T47D (cell line): ENCODE results near the gene NOD1.

Experiments
- DNase-seq, 2 experiments: peaks; one replicate each; pipeline versions ENCODE4 v3.0.0 to v3.0.0-alpha.2; 2011 to 2012; ENCODE audit warnings: low read depth in 1 of 2, low spot score in 1 of 2
- JUND ChIP-seq: IDR thresholded peaks from 2 replicates; pipeline ENCODE4 v1.6.1; 2012; ENCODE audit warnings: low read depth
- in situ Hi-C: cut with HindIII; loops from 2 replicates; pipeline ENCODE4 v1.10.0; 2016; ENCODE audit warnings: low sequenced_read_pairs, low pct_unique_long_range_greater_than_20kb

Gene NOD1

GRCh38 chr7:30463405-30464145, 15.0 kb downstream of the NOD1 start:
- no peak for TF ChIP-seq JUND
- DNase-seq, result no peak
- in situ Hi-C loops, result no loop called here

GRCh38 chr7:30462179-30462578, 16.4 kb downstream of the NOD1 start:
- DNase-seq, result no peak
- TF ChIP-seq JUND, result no peak
- in situ Hi-C loops, result no loop called here

GRCh38 chr7:30460246-30460633, 18.3 kb downstream of the NOD1 start:
- in situ Hi-C loops, result no loop called here
- no peak for TF ChIP-seq JUND
- DNase-seq, result no peak

GRCh38 chr7:30459591-30460245, 18.9 kb downstream of the NOD1 start:
- no peak for TF ChIP-seq JUND
- in situ Hi-C loops, result no loop called here
- no peak for DNase-seq

GRCh38 chr7:30458311-30458710, 20.3 kb downstream of the NOD1 start:
- no peak for DNase-seq
- no peak for TF ChIP-seq JUND
- in situ Hi-C loops, result no loop called here

GRCh38 chr7:30453921-30454320, 24.7 kb downstream of the NOD1 start:
- in situ Hi-C loops, result no loop called here
- no peak for DNase-seq
- no peak for TF ChIP-seq JUND

GRCh38 chr7:30453016-30453415, 25.6 kb downstream of the NOD1 start:
- no peak for TF ChIP-seq JUND
- no peak for DNase-seq
- in situ Hi-C loops, result no loop called here

GRCh38 chr7:30452280-30452930, 26.2 kb downstream of the NOD1 start:
- TF ChIP-seq JUND, result no peak
- no peak for DNase-seq
- in situ Hi-C loops, result no loop called here

GRCh38 chr7:30451539-30452279, 26.9 kb downstream of the NOD1 start:
- TF ChIP-seq JUND, result no peak
- DNase-seq, result no peak
- in situ Hi-C loops, result no loop called here

GRCh38 chr7:30450983-30451497, 27.5 kb downstream of the NOD1 start:
- TF ChIP-seq JUND, result no peak
- in situ Hi-C loops, result no loop called here
- DNase-seq, result no peak

- no peak for TF ChIP-seq JUND
- in situ Hi-C loops, result no loop called here
- DNase-seq, result no peak
Observed at GRCh38 chr7:30450240-30450982, 28.2 kb downstream of the NOD1 start.
